CD4-positive, alpha-beta T cell treated with Interleukin-1 beta for 1 hour (primary cell): ENCODE data around the gene ZGLP1.

Source experiments
- DNase-seq, 2 donors: peaks; one replicate each; pipeline ENCODE4 v3.0.0-alpha.2; 2020 to 2022

The ZGLP1 gene

DNA sequence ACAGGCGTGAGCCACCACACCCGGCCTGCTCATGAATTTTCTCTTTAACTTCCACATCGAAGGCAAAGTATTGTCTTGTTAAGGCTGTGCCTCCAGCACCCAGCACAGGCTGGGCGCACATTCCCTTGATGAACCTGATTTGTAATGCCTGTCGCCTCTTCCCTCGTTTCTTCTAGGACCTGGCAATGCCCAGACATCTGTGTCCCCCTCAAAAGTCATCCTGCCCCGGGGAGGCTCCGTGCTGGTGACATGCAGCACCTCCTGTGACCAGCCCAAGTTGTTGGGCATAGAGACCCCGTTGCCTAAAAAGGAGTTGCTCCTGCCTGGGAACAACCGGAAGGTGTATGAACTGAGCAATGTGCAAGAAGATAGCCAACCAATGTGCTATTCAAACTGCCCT lies 35.0 kb downstream of the ZGLP1 start:
- no peak for DNase-seq

DNA sequence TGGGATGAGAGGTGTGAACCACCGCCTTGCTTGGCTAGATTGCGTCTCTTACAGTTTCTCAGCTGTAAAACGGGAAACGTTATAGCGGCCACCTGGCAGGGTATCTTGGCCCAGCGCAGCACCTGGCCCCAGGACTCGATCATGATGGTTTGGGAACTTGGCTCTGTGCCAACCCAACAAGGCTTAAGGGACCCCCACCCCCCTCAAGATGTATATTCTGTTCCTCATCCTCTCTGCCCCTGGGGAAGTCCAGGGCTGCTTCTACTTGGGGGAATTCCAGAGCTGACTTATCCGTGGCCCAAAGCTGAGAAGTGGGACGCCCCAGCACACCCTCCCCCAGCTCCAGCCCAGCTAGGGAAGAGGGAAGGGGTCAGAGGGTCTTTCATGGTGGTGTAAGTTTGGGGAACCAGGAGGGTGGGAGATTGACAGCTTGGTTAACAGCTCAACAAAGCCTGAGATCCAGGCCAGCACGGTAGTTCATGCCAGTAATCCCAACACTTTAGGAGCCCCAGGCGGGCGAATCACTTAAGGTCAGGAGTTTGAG lies 38.0 kb downstream of the ZGLP1 start:
- peak; percentile 68 to 80 for DNase-seq

- peak; percentile 82 to 88 for DNase-seq
These were observed 38.8 kb downstream of the ZGLP1 start, which contains the start of gene ICAM1 for GRCh38 chr19:10270616-10271394. Gene ICAM1 (plus strand): TSS chr19:10271120. CDS start chr19:10271160, 40 bp downstream.

DNA sequence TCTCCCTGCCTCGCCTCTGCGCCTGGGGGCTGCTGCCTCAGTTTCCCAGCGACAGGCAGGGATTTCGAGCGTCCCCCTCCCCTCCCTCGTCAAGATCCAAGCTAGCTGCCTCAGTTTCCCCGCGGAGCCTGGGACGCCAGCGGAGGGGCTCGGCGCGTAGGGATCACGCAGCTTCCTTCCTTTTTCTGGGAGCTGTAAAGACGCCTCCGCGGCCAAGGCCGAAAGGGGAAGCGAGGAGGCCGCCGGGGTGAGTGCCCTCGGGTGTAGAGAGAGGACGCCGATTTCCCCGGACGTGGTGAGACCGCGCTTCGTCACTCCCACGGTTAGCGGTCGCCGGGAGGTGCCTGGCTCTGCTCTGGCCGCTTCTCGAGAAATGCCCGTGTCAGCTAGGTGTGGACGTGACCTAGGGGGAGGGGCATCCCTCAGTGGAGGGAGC lies 39.4 kb downstream of the ZGLP1 start:
- peak; percentile 78 to 88 for DNase-seq

DNA sequence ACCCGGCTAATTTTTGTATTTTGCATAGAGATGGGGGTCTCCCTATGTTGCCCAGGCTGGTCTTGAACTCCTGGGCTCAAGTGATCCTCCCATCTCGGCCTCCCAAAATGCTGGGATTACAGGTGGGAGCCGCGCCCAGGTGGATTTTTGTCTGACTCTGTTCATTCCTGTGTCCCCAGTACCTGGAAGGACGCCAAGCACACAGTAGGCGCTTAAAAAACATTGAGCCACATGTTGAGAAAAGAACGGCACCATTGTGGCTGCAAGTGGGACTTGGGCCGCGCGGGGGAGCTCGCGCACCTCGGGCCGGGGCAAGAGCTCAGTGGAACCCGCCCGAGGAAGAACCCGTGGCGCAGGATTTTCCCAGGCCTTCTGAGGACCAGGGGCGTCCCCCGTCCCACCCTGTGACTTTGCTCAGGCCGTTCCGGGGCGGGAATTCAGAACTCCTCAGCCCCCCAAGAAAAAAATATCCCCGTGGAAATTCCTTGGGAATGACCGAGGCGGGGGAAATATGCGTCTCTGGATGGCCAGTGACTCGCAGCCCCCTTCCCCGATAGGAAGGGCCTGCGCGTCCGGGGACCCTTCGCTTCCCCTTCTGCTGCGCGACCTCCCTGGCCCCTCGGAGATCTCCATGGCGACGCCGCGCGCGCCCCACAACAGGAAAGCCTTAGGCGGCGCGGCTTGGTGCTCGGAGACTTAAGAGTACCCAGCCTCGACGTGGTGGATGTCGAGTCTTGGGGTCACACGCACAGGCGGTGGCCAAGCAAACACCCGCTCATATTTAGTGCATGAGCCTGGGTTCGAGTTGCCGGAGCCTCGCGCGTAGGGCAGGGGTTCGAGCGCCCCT lies 40.1 kb downstream of the ZGLP1 start:
- peak; percentile 88 to 90 for DNase-seq

DNA sequence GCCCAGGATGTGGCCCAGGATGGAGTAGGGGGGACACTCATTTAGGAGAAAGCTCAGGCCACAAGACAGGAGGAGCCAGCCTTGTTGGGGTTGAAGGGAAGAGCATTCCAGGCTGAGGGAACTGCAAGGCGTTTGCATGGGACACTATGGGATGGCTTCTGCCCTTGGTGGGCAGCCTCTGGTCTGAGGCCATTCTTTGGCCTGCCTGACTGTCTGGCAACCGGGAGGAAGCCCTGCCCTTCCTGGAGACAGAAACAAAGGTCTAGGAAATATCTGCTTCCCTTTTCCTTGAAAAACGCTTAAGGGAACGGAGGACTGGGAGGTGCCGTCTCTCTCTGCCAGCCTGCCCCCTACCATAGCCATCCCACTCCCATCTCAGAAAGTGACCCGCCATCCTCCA lies 41.5 kb downstream of the ZGLP1 start:
- no peak for DNase-seq

- no peak for DNase-seq
These were observed 42.9 kb downstream of the ZGLP1 start for GRCh38 chr19:10266706-10267105.

GRCh38 chr19:10262771-10263170 lies 46.8 kb downstream of the ZGLP1 start:
- no peak for DNase-seq

GRCh38 chr19:10260141-10260584 lies 49.5 kb downstream of the ZGLP1 start:
- no peak for DNase-seq

DNA sequence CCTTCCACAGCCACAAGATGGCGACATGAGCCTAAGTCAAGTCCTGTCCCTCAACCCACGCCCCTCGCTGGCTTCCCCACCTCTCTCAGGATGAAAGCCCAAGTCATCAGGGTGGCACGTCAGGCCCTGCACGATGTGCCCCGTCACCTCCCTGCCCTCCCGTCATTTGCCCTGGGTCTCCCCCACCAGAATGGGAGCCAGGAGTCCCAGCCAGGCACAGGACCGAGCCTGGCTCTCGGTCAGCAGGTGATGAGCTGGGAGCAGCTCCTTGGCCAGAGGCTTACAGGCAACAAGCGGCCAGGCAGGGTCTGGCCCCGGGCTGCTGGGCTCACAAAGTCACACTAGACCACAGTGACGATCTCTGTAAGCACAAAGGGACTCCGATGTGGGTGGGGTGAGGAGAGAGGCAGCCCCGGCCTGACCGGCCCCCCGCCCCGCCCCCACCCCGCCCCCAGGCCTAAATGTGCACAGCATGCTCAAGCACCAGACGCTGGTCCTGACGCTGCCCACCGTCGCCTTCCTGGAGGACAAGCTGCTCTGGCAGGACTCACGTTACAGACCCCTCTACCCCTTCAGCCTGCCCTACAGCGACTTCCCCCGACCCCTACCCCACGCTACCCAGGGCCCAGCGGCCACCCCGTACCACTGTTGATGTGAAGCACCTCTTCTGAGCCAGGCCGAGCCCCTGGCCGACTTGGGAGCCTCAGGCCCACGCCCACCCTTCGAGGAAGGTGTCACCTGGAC lies 50.3 kb downstream of the ZGLP1 start:
- peak; percentile 90 to 91 for DNase-seq

GRCh38 chr19:10258080-10258710 lies 51.4 kb downstream of the ZGLP1 start:
- DNase-seq = no peak

- no peak for DNase-seq
These were observed 52.5 kb downstream of the ZGLP1 start for GRCh38 chr19:10256970-10257615.

GRCh38 chr19:10256551-10256950 lies 53.1 kb downstream of the ZGLP1 start:
- no peak for DNase-seq

DNA sequence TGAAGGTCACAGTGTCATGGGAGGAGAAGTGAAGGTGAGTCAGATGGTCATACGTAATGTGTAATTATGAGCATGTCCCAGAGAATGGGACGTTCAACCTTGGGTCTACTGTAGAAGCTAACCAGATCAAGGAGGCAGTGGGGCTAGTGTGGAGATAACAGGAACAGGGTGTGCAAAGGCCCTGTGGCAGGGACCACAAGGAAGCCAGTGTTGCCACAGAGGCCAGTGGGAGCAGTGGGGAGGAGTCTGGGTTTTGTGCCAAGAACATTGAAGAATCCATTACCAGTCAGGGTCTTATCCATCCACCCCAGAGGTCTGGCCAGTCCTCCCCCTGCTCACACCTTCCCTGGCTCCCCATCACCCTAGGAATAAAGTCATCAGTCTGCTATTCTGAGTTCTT lies 54.3 kb downstream of the ZGLP1 start:
- no peak for DNase-seq
